HG02759 (cell line): Measurements from ENCODE around the gene CYP51A1.
A peak's percentile ranks its signal among the peaks of the same experiment; 100 is the strongest.
"Not testable (repeated sequence)": the region's sequence is repeated elsewhere in the genome, so short reads cannot be mapped to it uniquely, and the experiment has no call there.

ENCODE experiments used
- ATAC-seq: cut with Tn5 transposase; IDR thresholded peaks from one replicate; pipeline ENCODE4 v1.9.1; 2021; ENCODE audit warnings: mild to moderate bottlenecking, moderate library complexity; ENCODE audit not compliant: unreplicated experiment

CYP51A1 gene

GRCh38 chr7:92134271-92135051 is at the start of gene CYP51A1:
TSS of gene CYP51A1 (minus strand) at chr7:92134477. CDS start at chr7:92134364, 113 bp downstream.
- ATAC-seq, result peak; percentile 88

GRCh38 chr7:92178928-92179924 is 44.9 kb upstream of the CYP51A1 start, which contains the start of gene LRRD1:
TSS of gene LRRD1 (minus strand) at chr7:92179142. CDS start at chr7:92165202, 13,940 bp downstream.
- peak; percentile 100 for ATAC-seq

GRCh38 chr7:92177362-92177761 is 43.1 kb upstream of the CYP51A1 start:
- no peak for ATAC-seq

GRCh38 chr7:92169529-92169928 is 35.3 kb upstream of the CYP51A1 start:
- ATAC-seq, result not testable (repeated sequence)

GRCh38 chr7:92161271-92161670 is 27.0 kb upstream of the CYP51A1 start:
- ATAC-seq, result no peak

GRCh38 chr7:92158660-92159575 is 24.6 kb upstream of the CYP51A1 start:
- ATAC-seq, result peak; percentile 65

GRCh38 chr7:92156990-92157389 is 22.7 kb upstream of the CYP51A1 start:
- no peak for ATAC-seq

GRCh38 chr7:92155108-92155739 is 20.9 kb upstream of the CYP51A1 start:
- ATAC-seq, result no peak

- no peak for ATAC-seq
Measured at GRCh38 chr7:92150450-92151017, 16.3 kb upstream of the CYP51A1 start.

- no peak for ATAC-seq
Measured at GRCh38 chr7:92149736-92150239, 15.5 kb upstream of the CYP51A1 start.

GRCh38 chr7:92143192-92143880 is 9.1 kb upstream of the CYP51A1 start:
- not testable (repeated sequence) for ATAC-seq

- ATAC-seq, result not testable (repeated sequence)
Measured at GRCh38 chr7:92142791-92143190, 8.5 kb upstream of the CYP51A1 start.

- ATAC-seq, result no peak
Measured at GRCh38 chr7:92141161-92141560, 6.9 kb upstream of the CYP51A1 start.

- no peak for ATAC-seq
Measured at GRCh38 chr7:92137557-92137956, 3.3 kb upstream of the CYP51A1 start.

- no peak for ATAC-seq
Measured at GRCh38 chr7:92135052-92135889, 994 bp upstream of the CYP51A1 start.

- ATAC-seq, result peak; percentile 29
Measured at GRCh38 chr7:92133737-92134270, 473 bp downstream of the CYP51A1 start.

GRCh38 chr7:92133133-92133736 is 1.0 kb downstream of the CYP51A1 start:
- peak; percentile 8 for ATAC-seq
